ENCODE data around the gene LRP3.

LRP3 gene

DNA sequence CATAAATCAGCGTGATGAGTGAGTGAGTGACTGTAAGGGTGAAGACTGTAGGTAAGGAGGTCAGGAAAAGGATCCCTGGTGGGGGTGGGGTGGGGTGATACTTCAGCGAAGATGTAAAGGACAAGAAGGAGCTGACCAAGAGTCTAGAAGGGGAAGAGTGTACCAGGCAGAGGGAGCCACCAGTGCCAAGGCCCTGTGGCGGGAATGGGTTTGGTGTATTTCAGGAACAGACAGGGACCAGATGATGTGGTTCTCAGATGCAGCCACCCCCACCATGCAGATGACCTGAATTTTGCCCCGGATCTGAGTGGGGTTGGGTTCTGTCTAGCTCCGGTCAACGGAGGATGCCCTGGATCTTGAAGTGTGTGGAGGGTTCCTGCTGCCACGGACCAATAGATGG, 61.7 kb downstream of the LRP3 start:
- no peak for DNase-seq (ENCODE audit: low spot score)

DNA sequence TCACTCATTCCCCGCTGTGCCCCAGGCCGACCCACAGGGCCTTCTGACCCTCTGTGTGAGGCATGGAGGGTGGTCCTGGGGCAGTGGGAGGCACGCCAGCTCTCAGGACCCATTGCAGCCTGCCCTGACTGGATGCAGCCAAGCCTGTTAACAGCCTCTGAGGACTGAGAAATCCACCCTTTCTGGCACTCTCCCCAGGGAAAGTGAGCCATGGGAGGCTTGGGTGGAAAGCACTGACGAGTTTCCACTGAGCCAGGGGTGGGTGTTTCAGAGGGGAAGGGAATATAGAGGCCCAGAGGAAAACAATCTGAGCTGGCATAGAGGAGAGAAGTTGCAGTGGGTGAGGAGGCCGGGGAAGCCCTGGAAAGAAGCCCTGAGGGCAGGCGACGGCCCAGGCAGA, 62.1 kb downstream of the LRP3 start:
- DNase-seq (ENCODE audit: low spot score), result no peak

DNA sequence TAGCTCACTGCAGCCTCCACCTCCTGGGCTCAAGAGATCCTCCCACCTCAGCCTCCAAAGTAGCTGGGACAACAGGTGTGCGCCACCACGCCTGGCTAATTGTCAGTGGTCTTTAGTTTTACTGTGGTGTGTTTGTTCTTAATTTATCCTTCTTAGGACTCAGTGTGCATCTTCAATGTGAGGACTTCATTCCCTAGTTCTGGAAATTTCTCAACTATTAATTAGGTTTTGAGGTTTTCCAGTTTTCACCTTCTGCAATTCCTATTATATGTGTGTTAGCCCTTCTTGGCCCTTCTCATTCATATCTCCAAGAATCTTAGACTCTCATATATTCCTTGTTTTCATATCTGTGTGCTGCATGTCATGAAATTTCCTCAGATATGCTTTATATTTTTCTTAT, 63.7 kb downstream of the LRP3 start:
- DNase-seq (ENCODE audit: low spot score), result no peak
